Parathyroid adenoma (tissue), 2 donors: ENCODE measurements around the gene NAV2.

Source experiments
- H2AFZ ChIP-seq: fragments of 300-600 bp; sonication (generic); one replicate; pipeline ENCODE4 v1.7.0; 2017; ENCODE audit warnings: antibody characterized with exemption, mild to moderate bottlenecking
- H3K27ac ChIP-seq: fragments of 300-600 bp; sonication (generic); one replicate; pipeline ENCODE4 v1.7.0; 2017
- H3K27me3 ChIP-seq: fragments of 300-600 bp; sonication (generic); one replicate; pipeline ENCODE4 v1.7.0; 2017; ENCODE audit warnings: low read length; ENCODE audit not compliant: control insufficient read depth, insufficient read depth
- H3K36me3 ChIP-seq: fragments of 300-600 bp; sonication (generic); one replicate; pipeline ENCODE4 v1.7.0; 2017; ENCODE audit warnings: low read length; ENCODE audit not compliant: control insufficient read depth, insufficient read depth
- H3K4me1 ChIP-seq: fragments of 300-600 bp; sonication (generic); one replicate; pipeline ENCODE4 v1.7.0; 2017; ENCODE audit warnings: control low read depth
- H3K4me2 ChIP-seq: fragments of 300-600 bp; sonication (generic); one replicate; pipeline ENCODE4 v1.7.0; 2017; ENCODE audit warnings: low read length
- H3K4me3 ChIP-seq: fragments of 300-600 bp; sonication (generic); one replicate; pipeline ENCODE4 v1.7.0; 2017; ENCODE audit warnings: low read depth, low read length
- H3K79me2 ChIP-seq: fragments of 300-600 bp; sonication (generic); one replicate; pipeline ENCODE4 v1.7.0; 2017; ENCODE audit warnings: control low read depth
- H3K9ac ChIP-seq: fragments of 300-600 bp; sonication (generic); one replicate; pipeline ENCODE4 v1.7.0; 2017; ENCODE audit warnings: mild to moderate bottlenecking
- H3K9me3 ChIP-seq: fragments of 300-600 bp; sonication (generic); one replicate; pipeline ENCODE4 v1.7.0; 2017; ENCODE audit warnings: low read length; ENCODE audit not compliant: control insufficient read depth
- TF ChIP-seq, protein P1 (sequence below): fragments of 300-600 bp; sonication (generic); IDR thresholded peaks from one replicate; pipeline ENCODE4 v1.7.0; 2017; ENCODE audit warnings: antibody characterized with exemption, mild to moderate bottlenecking
- donor health status: primary hyperparathyroidism.

The NAV2 gene

DNA sequence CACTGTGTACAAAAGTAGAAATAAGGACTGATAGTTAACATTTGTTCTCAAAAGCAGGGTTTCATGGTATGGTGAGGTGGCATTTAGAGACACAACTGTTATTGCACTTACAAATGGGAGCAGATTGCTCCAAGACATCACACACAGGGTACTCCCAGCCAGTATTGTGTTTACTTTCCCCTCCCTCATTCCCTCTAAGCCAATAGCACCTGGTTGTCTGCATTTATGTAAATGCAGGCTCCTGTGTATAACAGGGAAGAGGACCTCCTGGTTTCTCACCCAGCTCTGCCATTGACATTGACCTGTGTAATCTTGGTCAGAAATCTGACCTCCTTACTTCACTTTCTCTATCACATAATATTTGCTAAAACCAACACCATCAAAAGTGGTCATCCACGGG is 154.4 kb downstream of the NAV2 start:
- H3K4me2 ChIP-seq: no peak overlapping the region
- no peak overlapping the region for H2AFZ ChIP-seq
- H3K9ac ChIP-seq: no peak overlapping the region
- TF ChIP-seq, protein P1, sequence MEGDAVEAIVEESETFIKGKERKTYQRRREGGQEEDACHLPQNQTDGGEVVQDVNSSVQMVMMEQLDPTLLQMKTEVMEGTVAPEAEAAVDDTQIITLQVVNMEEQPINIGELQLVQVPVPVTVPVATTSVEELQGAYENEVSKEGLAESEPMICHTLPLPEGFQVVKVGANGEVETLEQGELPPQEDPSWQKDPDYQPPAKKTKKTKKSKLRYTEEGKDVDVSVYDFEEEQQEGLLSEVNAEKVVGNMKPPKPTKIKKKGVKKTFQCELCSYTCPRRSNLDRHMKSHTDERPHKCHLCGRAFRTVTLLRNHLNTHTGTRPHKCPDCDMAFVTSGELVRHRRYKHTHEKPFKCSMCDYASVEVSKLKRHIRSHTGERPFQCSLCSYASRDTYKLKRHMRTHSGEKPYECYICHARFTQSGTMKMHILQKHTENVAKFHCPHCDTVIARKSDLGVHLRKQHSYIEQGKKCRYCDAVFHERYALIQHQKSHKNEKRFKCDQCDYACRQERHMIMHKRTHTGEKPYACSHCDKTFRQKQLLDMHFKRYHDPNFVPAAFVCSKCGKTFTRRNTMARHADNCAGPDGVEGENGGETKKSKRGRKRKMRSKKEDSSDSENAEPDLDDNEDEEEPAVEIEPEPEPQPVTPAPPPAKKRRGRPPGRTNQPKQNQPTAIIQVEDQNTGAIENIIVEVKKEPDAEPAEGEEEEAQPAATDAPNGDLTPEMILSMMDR: no peak
- H3K36me3 ChIP-seq: no peaks in the 10 kb centered on the region
- H3K27ac ChIP-seq: no peak overlapping the region
- no peaks in the 10 kb centered on the region for H3K9me3 ChIP-seq
- no peak overlapping the region for H3K4me3 ChIP-seq
- no peaks in the 10 kb centered on the region for H3K4me1 ChIP-seq
- no peaks in the 10 kb centered on the region for H3K27me3 ChIP-seq
- H3K79me2 ChIP-seq: no peaks in the 10 kb centered on the region

DNA sequence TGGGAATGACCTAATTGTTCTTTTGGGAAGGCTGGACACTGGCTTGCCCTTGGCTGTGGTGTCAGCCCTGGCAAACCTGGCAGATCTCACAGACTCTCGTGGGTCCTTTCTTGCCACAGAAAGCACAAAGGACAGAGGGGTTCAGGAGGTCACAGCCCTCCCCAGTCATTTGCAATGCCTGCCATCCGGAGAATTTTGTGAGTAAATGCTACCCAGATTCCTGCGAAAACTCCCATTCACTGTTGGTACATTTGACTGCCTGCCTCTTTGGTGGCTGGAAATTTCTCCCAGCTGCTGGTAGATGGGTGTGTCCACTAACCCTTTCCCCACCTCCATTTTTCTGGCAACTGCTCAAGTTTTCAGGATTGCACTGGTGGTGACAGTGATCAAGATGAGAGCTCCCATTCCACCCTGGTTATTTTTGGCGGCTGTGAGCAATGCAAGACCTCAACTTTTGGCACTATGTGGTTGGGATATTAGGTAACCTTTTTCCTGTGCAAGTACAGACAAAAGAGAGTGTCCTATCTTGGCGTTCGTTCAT is 155.7 kb downstream of the NAV2 start:
- Histone ChIP-seq H3K27ac (no peak overlapping the region), H3K27me3 (no peaks in the 10 kb centered on the region), H3K9ac (no peak overlapping the region), H3K4me3 (no peak overlapping the region), H3K4me2 (no peak overlapping the region), H3K36me3 (no peaks in the 10 kb centered on the region), H2AFZ (no peak overlapping the region), H3K79me2 (no peaks in the 10 kb centered on the region), H3K4me1 (no peaks in the 10 kb centered on the region), H3K9me3 (no peaks in the 10 kb centered on the region)
- TF ChIP-seq, protein P1: no peak

DNA sequence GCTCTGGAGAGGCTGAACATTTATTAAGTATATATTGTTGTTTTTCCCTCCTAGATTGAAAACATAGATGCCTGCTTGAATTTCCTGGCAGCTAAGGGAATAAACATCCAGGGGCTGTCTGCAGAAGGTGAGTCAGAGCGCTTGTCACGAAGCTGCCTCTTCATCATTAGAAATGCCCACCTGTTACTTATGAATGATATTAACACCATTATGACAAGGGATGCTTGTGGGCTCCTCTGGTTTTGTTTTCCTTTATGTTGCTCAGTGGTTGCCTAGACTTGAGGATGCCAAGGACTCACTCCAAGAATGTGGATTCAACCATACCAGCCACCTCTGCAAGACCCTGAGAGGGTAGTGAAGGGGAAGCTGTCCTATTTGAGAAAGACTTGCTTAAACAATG is 156.2 kb downstream of the NAV2 start:
- H3K9ac ChIP-seq: no peak overlapping the region
- H3K36me3 ChIP-seq: no peaks in the 10 kb centered on the region
- H3K9me3 ChIP-seq: no peaks in the 10 kb centered on the region
- no peak overlapping the region for H3K4me2 ChIP-seq
- H2AFZ ChIP-seq: no peak overlapping the region
- no peak overlapping the region for H3K4me3 ChIP-seq
- TF ChIP-seq, protein P1: no peak
- H3K27me3 ChIP-seq: no peaks in the 10 kb centered on the region
- H3K27ac ChIP-seq: no peak overlapping the region
- H3K4me1 ChIP-seq: no peaks in the 10 kb centered on the region
- H3K79me2 ChIP-seq: no peaks in the 10 kb centered on the region

DNA sequence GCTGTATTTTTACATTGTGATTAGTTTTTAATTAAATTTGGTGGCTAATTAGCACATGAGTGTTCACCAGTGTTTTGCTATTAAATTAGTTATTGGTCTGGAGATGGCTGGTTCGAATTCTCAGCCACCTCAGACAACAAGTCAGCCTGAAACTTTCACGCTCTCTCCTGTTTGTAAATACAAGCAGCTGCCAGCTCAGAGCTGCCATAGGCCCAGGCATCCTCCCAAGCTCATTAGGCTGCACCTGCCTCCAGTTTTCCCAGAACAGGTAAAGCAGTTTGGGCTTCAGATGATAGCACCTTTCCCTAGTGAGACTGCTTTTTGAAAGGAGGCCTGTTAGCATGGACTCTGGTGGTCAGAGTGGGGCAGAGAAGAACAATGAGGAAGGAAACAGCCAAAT is 156.8 kb downstream of the NAV2 start:
- H3K9me3 ChIP-seq: no peaks in the 10 kb centered on the region
- no peaks in the 10 kb centered on the region for H3K27me3 ChIP-seq
- H3K36me3 ChIP-seq: no peaks in the 10 kb centered on the region
- no peak overlapping the region for H2AFZ ChIP-seq
- no peaks in the 10 kb centered on the region for H3K4me1 ChIP-seq
- no peak overlapping the region for H3K4me3 ChIP-seq
- H3K4me2 ChIP-seq: no peak overlapping the region
- H3K27ac ChIP-seq: no peak overlapping the region
- TF ChIP-seq, protein P1: no peak
- no peak overlapping the region for H3K9ac ChIP-seq
- no peaks in the 10 kb centered on the region for H3K79me2 ChIP-seq

DNA sequence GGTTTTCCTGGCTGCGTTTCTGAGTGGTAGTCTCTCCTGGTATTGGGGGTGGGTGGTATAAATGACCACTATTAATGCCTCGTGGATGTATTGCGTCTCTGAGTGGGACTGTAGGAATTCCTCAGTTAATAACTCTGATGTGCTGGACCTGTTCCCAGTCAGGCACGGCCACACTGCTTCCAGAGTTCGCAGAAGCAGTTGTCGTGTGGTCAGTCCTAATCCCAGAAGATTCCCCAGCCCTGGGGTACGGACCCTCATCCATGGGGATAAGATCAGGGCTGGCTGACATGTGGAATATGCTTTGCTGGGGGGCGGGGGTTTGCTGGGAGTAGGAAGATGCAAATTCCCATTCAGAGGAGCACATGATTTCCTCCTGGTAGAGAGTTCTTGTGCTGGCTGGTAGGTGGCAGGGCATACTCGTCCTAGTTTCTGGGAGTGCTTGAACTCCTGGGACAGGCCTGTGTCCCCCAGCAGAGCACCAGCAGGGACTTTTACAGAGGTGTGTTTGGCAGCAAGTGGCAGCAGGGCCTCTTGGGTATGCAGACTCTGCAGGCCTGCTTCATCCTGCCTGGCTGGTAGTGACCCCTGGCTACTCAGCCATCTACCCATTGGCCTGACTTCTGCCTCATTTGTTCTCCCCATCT is 157.4 kb downstream of the NAV2 start:
- H3K9ac ChIP-seq: no peak overlapping the region
- TF ChIP-seq, protein P1: no peak
- H3K27me3 ChIP-seq: no peaks in the 10 kb centered on the region
- H3K36me3 ChIP-seq: no peaks in the 10 kb centered on the region
- no peaks in the 10 kb centered on the region for H3K79me2 ChIP-seq
- H2AFZ ChIP-seq: no peak overlapping the region
- no peaks in the 10 kb centered on the region for H3K4me1 ChIP-seq
- no peak overlapping the region for H3K4me2 ChIP-seq
- no peak overlapping the region for H3K27ac ChIP-seq
- H3K4me3 ChIP-seq: no peak overlapping the region
- no peaks in the 10 kb centered on the region for H3K9me3 ChIP-seq
